HFF-Myc (cell line): ENCODE measurements around the gene SATB1.
A peak's percentile ranks its signal among the peaks of the same experiment; 100 is the strongest.

Source experiments
- DNase-seq: peaks from one replicate; pipeline ENCODE4 v3.0.0-alpha.2; 2011; ENCODE audit warnings: low read depth; ENCODE audit errors: extremely low read depth
- H3K4me3 ChIP-seq: replicated peaks from 2 replicates; pipeline ENCODE4 v1.5.1; 2011; ENCODE audit warnings: low read depth, mild to moderate bottlenecking, control low read depth, low read length
- TF ChIP-seq, protein P1 (sequence below): IDR thresholded peaks from 2 replicates; pipeline ENCODE4 v1.5.1; 2012; ENCODE audit warnings: mild to moderate bottlenecking, low read depth, low read length, control low read depth; ENCODE audit errors: missing control alignments

The SATB1 gene

DNA sequence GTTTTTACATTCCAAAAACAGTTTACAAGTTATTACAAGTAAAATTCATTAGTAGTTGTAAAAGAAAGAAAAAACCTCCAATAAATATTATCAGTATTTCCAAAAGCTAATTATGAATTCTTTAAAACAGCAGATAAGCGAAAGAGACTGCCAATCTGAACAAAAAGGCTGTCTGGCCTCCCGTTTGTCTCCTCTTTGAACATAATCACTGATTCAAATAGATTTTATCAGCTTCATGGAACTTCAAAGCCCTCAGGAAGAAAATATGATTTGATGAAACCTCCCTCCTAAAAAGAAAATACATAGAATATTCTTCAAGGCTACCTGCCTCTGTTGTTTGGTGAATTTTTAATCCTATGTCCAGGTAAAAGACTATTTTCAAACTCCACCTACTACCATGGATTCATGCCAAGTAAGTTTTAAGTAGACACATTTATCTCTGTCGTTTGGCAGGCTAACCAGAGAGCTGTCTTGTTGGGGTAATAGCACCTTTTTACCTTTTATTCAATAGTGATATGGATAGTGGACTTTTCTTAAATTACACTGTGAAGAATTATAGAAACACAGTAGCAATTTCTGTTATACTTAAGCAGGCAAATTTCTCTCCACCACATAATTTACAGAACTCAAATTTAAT lies 35.0 kb downstream of the SATB1 start:
- TF ChIP-seq, protein P1, sequence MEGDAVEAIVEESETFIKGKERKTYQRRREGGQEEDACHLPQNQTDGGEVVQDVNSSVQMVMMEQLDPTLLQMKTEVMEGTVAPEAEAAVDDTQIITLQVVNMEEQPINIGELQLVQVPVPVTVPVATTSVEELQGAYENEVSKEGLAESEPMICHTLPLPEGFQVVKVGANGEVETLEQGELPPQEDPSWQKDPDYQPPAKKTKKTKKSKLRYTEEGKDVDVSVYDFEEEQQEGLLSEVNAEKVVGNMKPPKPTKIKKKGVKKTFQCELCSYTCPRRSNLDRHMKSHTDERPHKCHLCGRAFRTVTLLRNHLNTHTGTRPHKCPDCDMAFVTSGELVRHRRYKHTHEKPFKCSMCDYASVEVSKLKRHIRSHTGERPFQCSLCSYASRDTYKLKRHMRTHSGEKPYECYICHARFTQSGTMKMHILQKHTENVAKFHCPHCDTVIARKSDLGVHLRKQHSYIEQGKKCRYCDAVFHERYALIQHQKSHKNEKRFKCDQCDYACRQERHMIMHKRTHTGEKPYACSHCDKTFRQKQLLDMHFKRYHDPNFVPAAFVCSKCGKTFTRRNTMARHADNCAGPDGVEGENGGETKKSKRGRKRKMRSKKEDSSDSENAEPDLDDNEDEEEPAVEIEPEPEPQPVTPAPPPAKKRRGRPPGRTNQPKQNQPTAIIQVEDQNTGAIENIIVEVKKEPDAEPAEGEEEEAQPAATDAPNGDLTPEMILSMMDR: no peak
- no peak for DNase-seq
- H3K4me3 ChIP-seq: no peak overlapping the region

DNA sequence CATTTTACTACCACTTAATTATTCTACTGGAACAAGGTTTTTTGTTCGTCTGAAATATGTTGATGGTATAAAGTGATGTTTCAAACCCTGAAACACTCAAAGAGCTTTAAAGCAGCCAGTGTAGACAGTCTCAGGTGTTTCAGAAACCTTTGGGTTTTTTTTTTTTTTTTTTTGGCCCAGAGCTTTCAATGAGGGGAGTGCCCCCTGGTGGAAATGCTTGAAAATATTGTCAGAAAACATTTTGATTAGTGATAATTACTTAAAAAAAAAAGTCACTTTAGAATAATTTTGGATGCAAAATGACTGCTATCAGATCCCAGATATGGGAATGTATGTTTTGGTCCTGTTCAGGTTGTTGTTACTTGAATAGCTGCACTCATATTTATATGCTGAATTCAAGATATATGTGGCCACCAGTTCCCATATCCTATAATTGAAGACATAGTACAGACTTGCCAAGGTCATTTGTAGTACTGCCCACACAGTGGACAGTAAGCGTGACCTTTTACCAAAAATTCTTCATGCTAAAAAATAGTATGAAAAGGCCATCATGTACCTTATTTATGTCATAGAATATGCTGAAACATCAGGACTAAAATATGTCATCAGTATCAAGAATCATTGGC lies 35.9 kb downstream of the SATB1 start:
- TF ChIP-seq, protein P1: peak; percentile 46
- no peak overlapping the region for H3K4me3 ChIP-seq
- DNase-seq: no peak

DNA sequence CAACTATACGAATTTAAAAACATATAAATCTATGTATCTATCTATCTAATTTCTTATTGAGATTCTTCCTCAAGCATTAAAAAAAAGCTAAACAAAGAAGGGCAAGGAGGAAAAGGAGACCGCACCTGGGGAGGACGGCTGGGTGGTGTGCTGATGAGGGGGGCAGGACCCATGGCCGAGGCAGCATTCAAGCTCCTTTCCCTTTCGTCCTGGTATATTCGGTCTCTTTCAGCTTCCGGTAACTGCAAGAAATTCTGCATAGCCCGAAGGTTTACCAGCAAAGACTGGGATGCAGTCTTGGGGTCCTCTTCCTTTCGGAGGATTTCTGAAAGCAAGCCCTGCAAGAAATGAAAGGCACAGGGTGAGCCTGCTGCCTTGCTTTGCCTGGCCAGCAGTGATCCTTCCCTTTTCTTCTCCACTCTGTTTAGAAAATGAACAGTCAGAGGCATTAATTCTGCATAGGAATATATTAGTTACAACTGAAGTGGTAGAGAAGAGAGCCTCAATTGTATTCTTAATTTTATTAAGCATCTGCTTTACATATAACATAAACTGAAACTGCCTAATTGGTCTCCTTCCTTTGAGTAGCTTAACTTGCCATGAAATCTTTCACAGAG lies 38.8 kb downstream of the SATB1 start:
- no peak for DNase-seq
- H3K4me3 ChIP-seq: no peak overlapping the region
- TF ChIP-seq, protein P1: no peak

DNA sequence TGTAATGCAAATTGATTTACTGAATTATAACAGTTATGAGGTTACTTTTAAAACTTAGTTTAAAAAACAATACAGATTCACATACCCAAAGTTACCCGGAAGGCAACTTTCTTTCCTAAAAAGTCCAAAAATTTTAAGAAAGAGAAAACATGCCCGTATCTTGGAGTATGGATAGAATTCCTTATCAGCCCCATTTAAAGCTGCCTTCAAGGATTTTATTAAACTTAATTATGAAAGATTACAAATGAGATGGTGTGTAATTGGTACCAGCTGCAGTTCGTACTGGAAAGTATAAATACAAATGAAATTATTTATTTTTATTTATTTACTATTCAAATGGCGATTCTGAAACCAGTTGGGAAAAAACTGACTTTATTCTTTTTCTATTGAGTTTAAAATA lies 39.4 kb downstream of the SATB1 start:
- TF ChIP-seq, protein P1: no peak
- DNase-seq: no peak
- no peak overlapping the region for H3K4me3 ChIP-seq

DNA sequence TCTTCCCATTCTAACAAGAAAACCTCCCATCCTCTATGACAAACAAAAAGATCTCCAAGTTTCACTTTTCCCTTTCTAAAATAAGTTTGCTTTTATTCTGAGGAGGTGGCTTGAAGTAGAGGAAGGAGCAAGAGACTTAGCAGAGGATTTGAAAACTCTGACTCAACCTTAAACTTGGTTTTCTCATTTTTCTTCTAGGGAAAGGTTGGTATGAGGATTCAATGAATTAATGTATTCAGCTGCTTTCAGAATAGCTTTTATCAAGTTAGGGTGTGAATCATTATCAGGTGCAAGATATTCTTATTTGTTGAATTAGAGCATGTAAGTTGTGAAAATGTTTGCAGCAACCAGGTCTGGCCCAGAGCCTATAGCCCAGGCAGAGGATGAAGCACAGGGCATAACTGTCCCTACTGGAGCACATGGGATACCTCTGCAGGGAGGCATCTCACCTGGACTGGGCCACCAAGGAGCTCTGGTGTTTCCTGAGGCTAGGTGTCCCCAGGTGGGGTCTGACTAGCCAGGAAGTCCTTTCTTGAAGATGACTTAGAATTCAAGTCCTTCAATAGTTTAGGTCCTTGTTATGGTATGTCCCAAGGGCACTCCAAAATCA lies 42.3 kb downstream of the SATB1 start:
- TF ChIP-seq, protein P1: no peak
- DNase-seq: no peak
- H3K4me3 ChIP-seq: no peak overlapping the region

DNA sequence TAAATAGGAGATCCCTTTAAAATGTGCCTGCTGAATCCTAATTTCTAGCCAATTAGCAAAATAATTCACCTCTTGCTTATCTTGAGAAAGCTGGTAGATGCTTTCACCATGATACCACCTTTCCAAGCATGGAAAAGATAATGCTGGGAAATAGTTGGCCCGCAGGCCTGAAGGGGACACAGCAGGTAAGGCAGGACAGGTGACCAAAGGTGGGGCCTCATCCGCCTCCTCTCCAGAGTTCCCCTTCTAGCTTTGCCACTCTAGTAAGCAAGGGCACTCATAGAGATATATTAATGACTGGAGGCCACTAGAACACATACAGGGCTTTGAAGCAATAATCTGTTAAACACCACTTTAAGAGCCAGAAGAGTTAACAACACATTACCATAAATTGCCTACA lies 45.5 kb downstream of the SATB1 start:
- TF ChIP-seq, protein P1: no peak
- no peak for DNase-seq
- no peak overlapping the region for H3K4me3 ChIP-seq
